NCI-H1694 treated with DMSO at 0.1 percent for 48 hours (cell line): ENCODE measurements around the gene GPR107.

Experiments
- DNase-seq: peaks from one replicate; lab custom pipeline; 2025; lab: John Stamatoyannopoulos, UW

Gene GPR107

DNA sequence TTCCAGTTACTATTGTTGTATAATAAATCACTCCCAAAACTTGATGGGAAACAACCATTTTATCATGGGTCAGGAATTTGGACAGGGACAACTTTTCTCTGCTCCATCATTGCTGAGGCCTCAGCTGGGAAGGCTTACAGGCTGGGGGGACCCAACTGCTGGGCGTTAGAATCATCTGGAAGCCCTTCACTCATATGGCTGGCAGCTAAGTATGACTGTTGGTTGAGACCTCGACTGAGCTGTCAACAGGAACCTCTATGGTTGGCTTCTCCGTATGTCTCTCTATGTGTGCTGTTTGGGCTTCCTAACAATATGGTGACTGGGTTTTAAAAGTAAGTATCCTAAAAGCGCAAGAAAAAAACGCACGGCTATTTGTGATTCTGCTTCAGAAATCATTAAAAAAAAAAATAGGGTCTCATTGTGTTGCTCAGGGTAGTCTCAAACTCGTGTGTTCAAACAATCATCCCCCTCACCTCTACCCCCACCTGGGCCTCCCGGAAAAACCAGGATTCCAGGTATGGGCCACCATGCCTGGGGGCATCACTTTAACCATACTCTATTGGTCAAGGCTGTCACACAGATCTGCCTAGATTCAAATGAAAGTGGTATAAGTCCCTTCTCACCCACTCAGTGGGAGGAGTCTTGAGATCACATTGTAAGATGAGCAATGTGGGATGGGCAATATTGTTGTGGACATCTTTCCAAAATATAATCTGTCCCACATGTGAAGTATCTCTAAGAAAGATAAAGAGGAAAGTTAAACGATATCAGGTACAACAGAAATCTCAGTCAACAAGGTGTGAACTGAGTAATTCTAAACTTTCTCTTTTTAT, 26.0 kb upstream of the GPR107 start:
- DNase-seq = no peak

DNA sequence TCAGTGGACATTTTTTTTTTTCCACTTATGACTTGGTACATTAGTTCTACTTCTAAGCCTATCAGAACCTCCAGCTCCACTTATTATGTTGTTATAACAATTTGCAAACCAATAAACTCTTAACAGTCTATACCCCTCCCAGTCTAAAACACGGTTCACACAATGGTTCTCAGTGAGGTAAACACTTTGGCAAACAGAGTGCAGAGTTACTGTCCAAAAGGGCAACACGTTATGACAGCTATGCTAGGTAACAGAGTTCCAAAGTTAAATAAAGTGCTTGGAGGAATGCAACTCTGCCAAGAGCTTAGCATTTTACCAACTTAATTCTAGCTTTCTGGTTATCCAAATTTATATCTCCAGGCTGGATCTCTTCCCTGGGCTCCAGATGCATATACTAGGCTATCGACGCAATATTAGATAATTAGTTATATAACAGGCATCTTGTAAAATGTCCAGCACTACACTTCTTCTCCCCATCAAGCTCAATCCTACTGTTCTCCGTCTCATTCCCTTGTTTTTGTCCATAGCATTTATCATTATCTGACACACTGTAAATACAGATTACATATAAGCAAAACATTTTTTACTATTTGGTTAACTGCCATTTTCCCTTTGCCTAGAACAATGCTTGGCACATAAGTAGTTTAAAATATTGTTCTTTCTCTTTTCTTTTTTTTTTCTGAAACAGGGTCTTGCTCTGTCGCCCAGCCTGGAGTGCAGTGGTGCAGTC, 25.0 kb upstream of the GPR107 start:
- DNase-seq = no peak

DNA sequence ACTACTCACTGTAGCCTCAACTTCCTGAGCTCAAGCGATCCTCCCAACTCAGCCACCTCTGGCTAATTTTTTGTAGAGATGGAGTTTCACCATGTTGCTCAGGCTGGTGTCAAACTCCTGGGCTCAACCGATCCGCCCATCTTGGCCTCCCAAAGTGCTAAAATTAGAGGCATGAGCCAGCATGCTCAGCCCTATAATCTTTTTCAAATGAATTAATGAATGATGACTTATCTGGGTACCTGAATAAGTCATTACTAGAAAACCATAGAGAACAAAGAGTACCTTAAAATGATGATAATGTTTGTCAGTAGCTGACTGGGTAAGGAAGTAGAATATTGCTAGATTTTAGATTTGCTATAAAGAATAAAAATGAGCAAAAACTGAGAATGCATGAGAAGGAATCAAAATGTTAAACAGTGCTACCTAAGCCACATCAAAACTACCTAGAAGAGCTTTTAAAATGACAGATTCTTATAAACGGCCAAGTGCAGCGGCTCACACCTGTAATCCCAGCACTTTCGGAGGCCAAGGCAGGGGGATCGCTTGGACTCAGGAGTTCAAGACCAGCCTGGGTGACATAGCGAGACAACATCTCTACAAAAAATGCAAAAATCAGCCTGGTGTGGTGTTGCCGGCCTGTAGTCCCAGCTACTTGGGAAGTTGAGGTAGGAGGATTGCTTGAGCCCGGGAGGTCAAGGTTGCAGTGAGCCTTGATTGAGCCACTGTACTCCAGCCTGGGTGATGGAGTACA, 24.3 kb upstream of the GPR107 start:
- no peak for DNase-seq

DNA sequence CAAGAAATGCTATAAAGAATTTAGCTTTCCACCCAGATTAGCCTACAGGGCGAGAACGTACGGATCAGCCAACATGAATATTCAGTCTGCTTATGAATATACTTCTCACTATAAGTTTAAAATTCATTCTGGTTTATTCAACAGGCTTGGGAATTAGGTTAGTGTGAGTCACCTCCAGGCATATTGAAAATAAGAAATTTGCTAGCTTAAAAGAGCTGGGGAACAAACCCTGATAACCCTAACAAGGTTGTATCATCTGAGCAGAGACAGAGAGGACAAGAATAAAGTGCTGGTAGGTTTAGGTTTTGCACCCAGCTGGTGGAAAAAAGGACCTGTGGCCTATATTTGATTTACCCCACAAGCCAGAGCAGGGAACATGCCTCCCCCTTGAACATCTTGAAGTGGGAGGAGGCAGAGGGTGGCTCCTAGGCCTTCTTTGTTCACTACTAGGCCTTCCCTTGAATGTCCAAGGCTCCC, 23.0 kb upstream of the GPR107 start:
- DNase-seq = no peak

DNA sequence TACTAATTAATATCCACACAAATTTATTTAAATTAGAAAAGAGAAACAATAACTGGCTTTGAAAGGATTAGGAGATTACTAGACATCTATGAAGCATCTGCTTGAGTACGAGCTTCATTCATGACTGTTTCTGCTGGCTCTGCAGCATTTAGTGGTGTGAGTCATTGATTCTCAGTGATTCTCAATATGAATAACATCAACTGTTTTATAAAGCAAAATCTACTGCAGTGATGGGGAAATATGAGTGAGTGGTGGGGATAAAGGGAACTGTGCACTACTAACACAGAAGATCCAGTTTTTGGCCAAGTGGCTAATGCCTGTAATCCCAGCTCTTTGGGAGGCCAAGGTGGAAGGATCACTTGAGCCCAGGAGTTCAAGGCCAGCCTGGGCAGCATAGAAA, 19.1 kb upstream of the GPR107 start:
- DNase-seq = no peak

DNA sequence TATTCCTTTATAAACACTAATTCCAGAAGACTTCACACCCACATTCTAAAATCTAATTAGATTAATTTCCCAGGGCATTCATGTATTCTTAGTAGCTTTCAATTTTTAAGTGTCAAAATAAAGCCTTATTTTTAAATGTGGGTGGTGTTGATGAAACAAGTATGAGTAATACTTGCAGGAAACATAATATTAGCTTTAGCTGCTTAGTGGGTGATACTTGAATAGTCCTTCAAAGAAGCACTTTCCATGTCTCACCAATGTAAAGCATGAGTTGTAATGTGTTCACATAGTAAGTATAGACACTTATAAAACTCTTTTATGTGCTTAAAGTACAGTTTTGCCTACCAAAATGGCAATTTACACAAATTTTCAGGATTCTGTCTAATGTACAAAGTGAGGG, 17.6 kb upstream of the GPR107 start:
- no peak for DNase-seq

DNA sequence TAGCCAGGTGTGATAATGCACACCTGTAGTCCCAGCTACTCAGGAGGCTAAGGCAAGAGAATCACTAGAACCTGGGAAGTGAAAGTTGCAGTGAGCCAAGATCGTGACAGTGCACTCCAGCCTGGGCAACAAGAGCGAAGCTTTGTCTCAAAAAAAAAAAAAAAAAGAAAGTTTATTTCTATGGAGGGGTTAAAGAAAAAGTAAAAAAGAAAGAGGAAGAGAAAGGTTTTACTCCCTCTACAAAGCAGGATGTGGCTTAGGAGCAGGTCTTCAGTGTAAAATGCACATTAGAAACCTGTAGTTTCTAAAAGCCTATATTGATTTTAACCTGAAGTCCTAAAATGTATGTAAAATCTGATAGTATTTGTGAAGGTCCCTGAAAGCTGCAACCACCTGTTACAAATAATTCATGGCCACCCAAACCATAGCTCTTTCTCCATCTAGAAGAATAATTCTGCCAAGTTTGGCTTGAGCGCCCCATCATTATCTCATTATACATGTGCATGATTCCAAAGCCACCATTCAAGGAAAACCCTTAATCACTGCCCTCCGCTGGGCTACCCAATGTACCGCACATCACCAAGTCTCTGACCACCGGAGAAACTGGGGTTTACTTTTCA, 14.1 kb upstream of the GPR107 start:
- no peak for DNase-seq

DNA sequence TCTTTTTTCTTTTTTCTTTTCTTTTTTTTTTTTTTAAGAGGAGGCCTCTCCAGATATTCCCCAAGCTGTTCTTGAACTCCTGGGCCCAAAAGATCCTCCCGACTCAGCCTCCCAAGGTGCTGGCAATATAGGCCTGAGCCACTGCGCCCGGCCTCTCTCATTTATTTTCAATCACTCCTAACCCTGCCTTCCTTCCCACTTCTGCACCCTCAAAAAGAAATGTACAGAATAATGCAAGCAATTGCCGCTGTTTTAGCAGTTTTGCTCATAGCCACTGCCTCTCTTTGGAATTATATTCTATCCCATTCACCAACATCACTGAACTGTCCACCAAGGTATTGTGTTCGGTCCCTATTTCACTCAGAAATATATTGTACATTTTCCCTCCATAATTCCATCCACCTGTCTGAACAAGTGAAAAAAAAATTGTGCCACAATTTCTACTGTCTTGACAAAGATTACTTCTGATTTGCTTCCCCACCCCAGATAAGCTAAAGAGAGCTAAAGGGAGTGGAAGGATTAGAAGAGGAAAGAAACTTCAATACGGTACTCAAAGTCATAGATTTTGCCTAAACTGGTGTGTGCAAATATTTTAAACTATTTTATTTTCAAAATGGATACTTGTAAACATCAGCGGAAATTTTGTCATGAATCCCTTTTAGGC, 12.6 kb upstream of the GPR107 start:
- no peak for DNase-seq

DNA sequence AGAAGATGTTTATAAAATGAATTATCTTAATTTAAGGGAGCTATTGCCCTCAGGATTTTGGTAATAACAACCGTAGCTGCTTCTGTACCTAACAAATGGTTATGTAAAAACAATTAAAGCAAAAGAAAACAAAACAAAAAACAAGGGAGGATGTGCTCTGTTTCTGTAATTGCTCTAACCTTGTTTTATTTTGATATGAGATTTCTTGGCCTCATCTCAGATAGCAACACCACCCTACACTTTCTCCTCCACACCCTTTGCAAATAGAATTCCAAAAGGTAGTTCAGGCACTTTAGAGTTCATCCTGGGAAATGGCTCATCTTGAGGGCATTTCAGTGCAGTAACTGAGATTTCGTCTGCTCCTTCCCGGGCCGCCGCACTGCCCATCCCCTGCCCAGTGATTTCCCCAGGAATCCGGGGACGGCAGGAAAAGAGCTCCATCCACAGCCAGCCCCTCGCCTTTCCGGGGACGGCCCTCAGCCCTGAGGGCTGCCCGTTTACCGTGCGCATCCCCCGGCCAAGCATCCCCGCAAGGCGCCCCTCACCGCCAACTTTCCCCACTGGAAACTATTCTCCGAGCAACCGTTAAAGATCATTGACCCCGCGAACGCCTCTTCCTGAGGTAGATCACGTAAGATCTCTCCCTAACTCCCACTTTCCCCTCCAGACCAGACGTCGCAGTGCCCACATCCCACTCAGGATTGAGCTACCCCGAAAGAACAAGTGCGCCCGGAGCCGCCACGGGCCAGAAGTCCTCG, 11.9 kb upstream of the GPR107 start:
- DNase-seq = no peak

DNA sequence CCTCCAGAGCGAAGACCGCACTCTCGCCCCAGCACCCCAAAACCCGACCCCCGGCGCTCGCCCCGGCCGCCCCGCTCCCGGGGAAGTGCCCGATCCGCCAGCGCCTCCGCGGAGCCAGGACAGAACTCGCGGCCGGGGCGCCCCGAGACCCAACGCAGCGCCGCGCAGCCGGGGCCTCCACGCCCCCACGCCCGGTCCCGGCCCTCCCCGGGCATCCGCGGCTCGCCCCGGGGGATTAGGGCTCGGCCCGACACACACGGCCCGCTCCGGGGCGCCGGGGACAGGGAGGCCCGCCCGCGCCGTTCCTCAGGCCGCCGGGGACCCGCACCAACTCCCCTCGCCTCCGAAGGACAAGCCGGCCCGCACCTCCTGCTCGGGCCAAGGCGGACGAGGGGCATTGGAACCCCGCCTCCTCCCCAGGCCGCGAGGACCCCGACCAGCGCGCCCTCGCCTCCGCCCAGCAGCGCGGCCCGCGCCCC, 11.3 kb upstream of the GPR107 start:
- DNase-seq = no peak

DNA sequence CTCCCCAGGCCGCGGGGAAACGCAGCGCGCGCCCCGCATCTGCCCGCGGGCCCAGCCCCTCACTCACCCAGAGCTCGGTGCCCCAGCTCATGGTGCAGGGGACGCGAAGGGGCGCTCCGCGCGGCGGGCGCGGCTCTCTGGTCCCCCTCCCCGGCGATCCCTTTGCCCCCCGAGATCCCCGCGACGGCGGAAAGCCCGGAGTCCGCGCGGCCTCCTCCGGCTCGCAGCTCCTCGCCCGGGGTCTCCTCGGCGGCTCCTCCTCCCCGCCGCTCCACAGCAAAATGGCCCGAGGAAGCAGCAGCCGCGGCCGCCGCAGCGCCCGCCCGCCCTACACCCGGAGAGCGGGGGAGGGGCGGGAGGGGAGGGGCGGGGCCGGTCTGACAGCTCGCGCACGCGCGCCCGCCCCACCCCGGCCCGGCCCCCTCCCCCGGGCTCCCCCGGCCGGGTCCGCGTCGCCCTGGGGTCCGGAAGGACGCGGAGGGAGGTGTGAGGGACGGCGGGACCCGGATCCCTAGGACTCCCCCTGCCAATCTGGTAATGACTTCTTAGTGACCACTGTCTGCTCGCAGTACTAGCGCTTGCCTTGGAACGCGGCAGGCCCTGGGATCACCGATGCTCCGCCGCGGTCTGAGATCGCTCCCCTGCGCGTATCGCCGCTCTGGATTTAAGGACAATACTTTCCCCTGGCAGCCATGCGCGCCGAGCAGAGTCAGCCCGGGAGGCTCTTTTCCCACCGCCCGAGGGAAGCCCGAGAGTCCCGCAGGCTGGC, 10.6 kb upstream of the GPR107 start, which contains the start of gene FNBP1:
TSS of gene FNBP1 (minus strand) at position 305 of the 769 bp plus-strand sequence. CDS start at position 91, 214 bp downstream.
- DNase-seq = peak; percentile 40

DNA sequence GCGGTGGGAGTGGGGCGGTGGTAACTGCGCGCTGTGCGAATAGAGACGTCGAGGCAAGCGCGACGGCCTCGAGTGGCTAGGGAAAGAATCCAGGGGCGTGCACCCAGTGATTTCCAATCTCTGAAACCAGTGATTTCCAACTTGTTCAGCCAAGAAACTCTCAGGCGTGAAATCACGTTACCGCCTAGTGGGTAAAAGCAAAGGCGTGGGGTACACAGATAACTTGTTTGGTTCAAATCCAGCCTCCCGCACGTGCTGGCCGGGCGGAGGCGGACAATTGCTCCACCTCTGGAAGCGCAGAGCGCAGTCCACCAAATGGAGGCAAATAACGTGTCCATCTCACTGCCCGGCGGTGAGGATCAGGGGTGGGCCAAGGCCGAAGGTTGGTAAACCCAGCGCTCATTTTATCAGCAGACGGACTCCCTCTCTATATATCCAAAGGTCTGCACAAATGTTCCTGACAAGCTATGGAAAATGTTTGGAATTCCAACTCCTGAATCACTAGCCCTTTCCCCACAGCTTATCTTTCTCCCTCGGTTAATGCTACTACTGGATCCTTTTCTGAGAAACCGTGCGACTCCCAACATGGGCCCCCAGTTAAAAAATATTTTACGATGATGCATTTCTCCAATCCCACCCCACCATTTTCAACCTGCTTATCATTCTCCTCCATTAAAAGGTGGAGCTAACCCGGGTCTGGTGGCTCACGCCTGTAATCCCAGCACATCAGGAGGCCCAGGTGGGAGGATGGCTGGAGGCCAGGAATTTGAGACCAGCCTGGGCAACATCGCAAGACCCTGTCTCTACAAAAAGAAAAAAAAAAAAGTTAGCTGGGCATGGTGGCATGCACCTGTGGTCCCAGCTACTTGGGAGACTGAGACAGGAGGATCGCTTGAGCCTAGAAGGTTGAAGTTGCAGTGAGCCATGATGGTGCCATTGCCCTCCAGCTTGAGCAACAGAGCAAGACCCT, 9.8 kb upstream of the GPR107 start:
- no peak for DNase-seq

DNA sequence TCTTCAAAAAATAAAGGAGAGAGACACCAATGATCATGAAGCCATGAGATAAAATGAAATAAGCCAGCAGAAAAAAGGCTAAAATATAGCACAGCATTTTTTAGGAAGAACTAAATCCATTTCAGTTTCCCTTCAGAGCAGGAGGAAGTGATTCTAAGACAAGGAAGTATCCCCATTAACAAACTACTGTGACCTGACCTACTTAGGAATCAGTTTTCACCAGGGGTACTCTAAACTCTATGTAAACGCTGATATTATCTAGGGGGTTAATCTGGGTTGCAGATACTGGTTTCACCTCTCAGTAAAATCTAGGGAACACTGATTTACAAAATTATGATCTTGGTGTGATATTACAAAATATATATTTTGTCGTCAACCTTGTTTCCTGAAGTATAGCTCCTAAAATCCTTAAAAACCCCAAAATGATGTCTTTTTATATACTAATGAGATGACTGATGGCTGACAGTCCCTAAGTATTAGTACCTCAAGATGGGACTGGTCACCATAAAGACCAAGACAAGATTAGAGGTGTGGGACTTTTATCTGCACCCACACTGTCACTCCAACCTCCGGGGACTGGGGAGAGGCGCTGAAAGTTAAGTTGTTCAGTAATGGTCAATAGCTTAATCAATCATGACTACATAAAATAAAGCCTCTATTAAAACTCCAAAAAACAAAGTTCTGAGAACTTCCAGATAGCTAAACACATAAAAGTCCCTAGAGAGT, 7.8 kb upstream of the GPR107 start:
- DNase-seq = no peak

DNA sequence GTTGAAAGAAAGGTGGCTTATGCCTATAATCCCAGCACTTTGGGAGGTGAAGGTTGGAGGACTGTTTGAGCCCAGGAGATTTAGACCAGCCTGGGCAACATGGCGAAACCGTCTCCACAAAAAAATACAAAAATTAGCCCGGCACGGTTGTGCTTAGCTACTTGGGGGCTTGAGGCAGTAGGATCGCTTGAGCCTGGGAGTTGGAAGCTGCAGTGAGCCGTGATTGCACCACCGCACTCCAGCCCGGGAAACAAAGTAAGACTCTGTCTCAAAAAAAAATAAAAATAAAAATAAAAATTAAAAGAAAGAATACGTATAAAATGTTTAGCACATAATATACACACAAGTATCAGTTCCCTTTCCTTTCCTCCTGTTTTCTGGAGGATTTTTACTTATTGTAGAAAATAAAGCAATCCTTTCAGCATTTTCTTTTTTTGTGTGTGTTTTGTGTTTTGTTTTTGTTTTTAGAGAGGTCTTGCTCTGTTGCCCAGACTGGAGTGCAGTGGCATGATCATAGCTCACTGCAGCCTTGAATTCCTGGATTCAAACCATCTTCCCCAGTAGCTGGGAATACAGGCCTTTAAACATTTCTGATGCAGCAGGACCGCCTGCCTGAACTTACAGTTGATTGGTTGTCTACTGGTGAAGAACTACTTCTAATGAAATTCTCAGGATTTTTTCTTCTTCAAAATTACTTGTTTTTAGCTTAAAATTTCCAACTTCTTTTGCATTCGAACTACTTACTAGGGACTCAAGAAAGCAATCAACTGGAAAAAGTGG, 4.1 kb upstream of the GPR107 start:
- DNase-seq = no peak

DNA sequence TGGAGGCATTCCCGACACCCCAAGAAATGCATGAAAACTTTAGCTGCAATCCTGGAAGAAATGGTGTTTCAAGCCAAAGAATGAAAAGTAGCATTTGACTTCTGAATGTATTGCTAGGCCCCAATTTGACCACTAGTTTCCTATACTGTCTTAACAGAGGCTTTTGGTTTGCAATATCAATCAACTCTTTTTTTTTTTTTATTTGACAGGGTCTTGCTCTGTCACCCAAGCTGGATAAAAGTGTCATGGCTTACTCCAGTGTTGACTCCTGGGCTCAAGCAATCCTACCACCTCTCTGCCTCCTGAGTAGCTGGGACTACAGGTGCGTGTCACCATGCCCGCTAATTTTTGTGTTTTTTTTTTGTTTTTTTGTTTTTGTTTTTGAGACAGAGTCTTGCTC, 3.2 kb upstream of the GPR107 start:
- no peak for DNase-seq

DNA sequence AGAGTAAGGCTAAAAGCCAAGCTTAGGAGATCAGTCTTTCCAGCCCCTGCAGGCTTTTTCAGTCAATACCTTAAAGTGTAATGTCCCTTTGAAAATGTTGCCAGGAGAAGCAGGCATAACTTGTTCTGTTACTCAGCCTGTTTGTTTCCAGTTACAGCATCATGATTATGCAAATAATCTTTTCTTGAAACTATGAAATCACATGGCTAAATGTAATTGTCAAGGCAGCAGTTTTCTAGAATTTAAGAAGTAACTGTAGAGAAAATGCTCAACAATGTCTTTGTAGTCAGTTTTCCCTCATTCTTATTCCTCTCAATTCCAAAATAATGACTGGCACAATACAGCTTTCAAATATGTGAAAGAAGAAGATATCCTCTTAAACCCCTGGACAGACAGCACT, 1.9 kb upstream of the GPR107 start:
- no peak for DNase-seq

DNA sequence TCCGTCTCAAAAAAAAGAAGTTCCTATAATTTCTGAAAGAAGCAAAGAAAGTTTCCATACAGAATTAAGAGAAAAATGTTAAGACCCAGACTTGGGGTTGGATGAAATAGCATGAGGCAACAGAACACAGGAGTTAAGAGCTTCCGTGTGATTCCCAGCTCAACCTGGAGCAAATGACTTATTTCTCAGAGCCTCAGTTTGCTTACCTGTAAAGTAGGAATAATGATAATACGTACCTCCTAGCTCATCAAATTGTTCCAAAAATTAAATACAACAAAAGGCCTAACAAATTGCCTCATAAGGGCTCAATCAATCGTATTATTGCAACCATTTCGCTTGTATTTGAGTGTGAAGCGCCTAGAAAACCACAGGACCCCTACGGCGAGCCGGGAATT, 600 bp upstream of the GPR107 start:
- no peak for DNase-seq
